NCI-H2227 treated with DMSO at 0.1 percent for 48 hours (cell line): ENCODE results near the gene RAVER2.

ENCODE experiments used
- DNase-seq: peaks from one replicate; lab custom pipeline; 2025; lab: John Stamatoyannopoulos, UW

Gene RAVER2

GRCh38 chr1:64847666-64848065, 102.8 kb downstream of the RAVER2 start:
- DNase-seq, result no peak

GRCh38 chr1:64848136-64848535, 103.3 kb downstream of the RAVER2 start:
- no peak for DNase-seq

- DNase-seq, result no peak
Measured at GRCh38 chr1:64848803-64849202, 103.9 kb downstream of the RAVER2 start.

- DNase-seq, result no peak
Measured at GRCh38 chr1:64849942-64850341, 105.1 kb downstream of the RAVER2 start.

GRCh38 chr1:64850846-64851245, 106.0 kb downstream of the RAVER2 start:
- no peak for DNase-seq

GRCh38 chr1:64851664-64852063, 106.8 kb downstream of the RAVER2 start:
- DNase-seq, result no peak

- DNase-seq, result no peak
Measured at GRCh38 chr1:64854674-64855073, 109.8 kb downstream of the RAVER2 start.

GRCh38 chr1:64855557-64855956, 110.7 kb downstream of the RAVER2 start:
- DNase-seq, result no peak

- DNase-seq, result no peak
Measured at GRCh38 chr1:64856553-64856952, 111.7 kb downstream of the RAVER2 start.

GRCh38 chr1:64857347-64857746, 112.5 kb downstream of the RAVER2 start:
- DNase-seq, result no peak

- DNase-seq, result no peak
Measured at GRCh38 chr1:64861611-64862010, 116.7 kb downstream of the RAVER2 start.

GRCh38 chr1:64864018-64864940, 119.4 kb downstream of the RAVER2 start:
- DNase-seq, result no peak

- no peak for DNase-seq
Measured at GRCh38 chr1:64865105-64865757, 120.4 kb downstream of the RAVER2 start.

GRCh38 chr1:64866689-64867088, 121.8 kb downstream of the RAVER2 start:
- no peak for DNase-seq

- DNase-seq, result no peak
Measured at GRCh38 chr1:64867266-64867665, 122.4 kb downstream of the RAVER2 start.

- DNase-seq, result no peak
Measured at GRCh38 chr1:64871256-64871655, 126.4 kb downstream of the RAVER2 start.

- no peak for DNase-seq
Measured at GRCh38 chr1:64872067-64872466, 127.2 kb downstream of the RAVER2 start.

GRCh38 chr1:64873576-64873975, 128.7 kb downstream of the RAVER2 start:
- no peak for DNase-seq

GRCh38 chr1:64874666-64875065, 129.8 kb downstream of the RAVER2 start:
- no peak for DNase-seq

- no peak for DNase-seq
Measured at GRCh38 chr1:64875101-64875500, 130.2 kb downstream of the RAVER2 start.

- no peak for DNase-seq
Measured at GRCh38 chr1:64875606-64876005, 130.7 kb downstream of the RAVER2 start.

- DNase-seq, result no peak
Measured at GRCh38 chr1:64877151-64877550, 132.3 kb downstream of the RAVER2 start.

- no peak for DNase-seq
Measured at GRCh38 chr1:64877598-64877997, 132.7 kb downstream of the RAVER2 start.
